ENCODE results near the gene ANK3. TPM values are rescaled to one million over a fixed set of nuclear protein-coding genes. Genes with fewer than 3 reads are reported as not detected.

The ANK3 gene
- total and polyA plus RNA-seq, 2 donors from 2014 or later, result 38.2 to 214 TPM

- Histone ChIP-seq H3K9ac (ENCODE audit: low read length in 3 of 3) (no peak overlapping the region), H3K36me3 (ENCODE audit: control insufficient read depth in 2 of 3, insufficient read depth in 3 of 3, low read length in 3 of 3) (no peaks in the 10 kb centered on the region), H3K27ac (ENCODE audit: low read depth in 2 of 2, low read length in 2 of 2) (no peak overlapping the region), H3K9me3 (ENCODE audit: control insufficient read depth in 2 of 3, insufficient read depth in 1 of 3, low read length in 3 of 3) (no peaks in the 10 kb centered on the region), H3K4me3 (ENCODE audit: low read length in 3 of 3) (no peak overlapping the region), H3K27me3 (ENCODE audit: control insufficient read depth, insufficient read depth, low read length) (no peaks in the 10 kb centered on the region), H3K4me1 (ENCODE audit: control insufficient read depth in 2 of 3, insufficient read depth in 2 of 3, low read depth in 1 of 3, low read length in 3 of 3) (no peaks in the 10 kb centered on the region)
- intact Hi-C loops (cut with DNase I), result no loop called here
- DNase-seq (no peak), FAIRE-seq (no peak)
- TF ChIP-seq CTCF (IDR thresholded peaks at IDR 0.05; ENCODE audit: borderline replicate concordance, extremely low read depth, insufficient read depth), result no peak
These were observed 37.5 kb upstream of the ANK3 start for GRCh38 chr10:60427148-60427547.

GRCh38 chr10:60426425-60426824, 36.8 kb upstream of the ANK3 start:
- Histone ChIP-seq H3K36me3 (ENCODE audit: control insufficient read depth in 2 of 3, insufficient read depth in 3 of 3, low read length in 3 of 3) (no peaks in the 10 kb centered on the region), H3K4me1 (ENCODE audit: control insufficient read depth in 2 of 3, insufficient read depth in 2 of 3, low read depth in 1 of 3, low read length in 3 of 3) (no peaks in the 10 kb centered on the region), H3K27me3 (ENCODE audit: control insufficient read depth, insufficient read depth, low read length) (no peaks in the 10 kb centered on the region), H3K4me3 (ENCODE audit: low read length in 3 of 3) (no peak overlapping the region), H3K9me3 (ENCODE audit: control insufficient read depth in 2 of 3, insufficient read depth in 1 of 3, low read length in 3 of 3) (no peaks in the 10 kb centered on the region), H3K9ac (ENCODE audit: low read length in 3 of 3) (no peak overlapping the region), H3K27ac (ENCODE audit: low read depth in 2 of 2, low read length in 2 of 2) (no peak overlapping the region)
- DNase-seq, result no peak
- no peak for FAIRE-seq
- intact Hi-C loops (cut with DNase I), result no loop called here
- TF ChIP-seq CTCF (IDR thresholded peaks at IDR 0.05; ENCODE audit: borderline replicate concordance, extremely low read depth, insufficient read depth), result no peak

GRCh38 chr10:60425392-60426110, 35.9 kb upstream of the ANK3 start:
- intact Hi-C loops (cut with DNase I), result no loop called here

More at GRCh38 chr10:60425392-60426110, 35.9 kb upstream of the ANK3 start:
- FAIRE-seq (no peak), DNase-seq (no peak)
- no peak overlapping the region for H3K4me3 ChIP-seq (ENCODE audit: low read length in 3 of 3)
- no peaks in the 10 kb centered on the region for H3K9me3 ChIP-seq (ENCODE audit: control insufficient read depth in 2 of 3, insufficient read depth in 1 of 3, low read length in 3 of 3)
- H3K27ac ChIP-seq (ENCODE audit: low read depth in 2 of 2, low read length in 2 of 2), result no peak overlapping the region
- H3K36me3 ChIP-seq (ENCODE audit: control insufficient read depth in 2 of 3, insufficient read depth in 3 of 3, low read length in 3 of 3), result no peaks in the 10 kb centered on the region
- no peaks in the 10 kb centered on the region for H3K27me3 ChIP-seq (ENCODE audit: control insufficient read depth, insufficient read depth, low read length)
- TF ChIP-seq CTCF (IDR thresholded peaks at IDR 0.05; ENCODE audit: borderline replicate concordance, extremely low read depth, insufficient read depth), result no peak
- no peaks in the 10 kb centered on the region for H3K4me1 ChIP-seq (ENCODE audit: control insufficient read depth in 2 of 3, insufficient read depth in 2 of 3, low read depth in 1 of 3, low read length in 3 of 3)
- H3K9ac ChIP-seq (ENCODE audit: low read length in 3 of 3), result no peak overlapping the region

Data from kidney (tissue), 14 donors.